ENCODE data around the gene PLA2G4E.

PLA2G4E gene

GRCh38 chr15:41975669-41976068 lies 45.2 kb downstream of the PLA2G4E start:
- no peak for DNase-seq (ENCODE audit: low spot score)

DNA sequence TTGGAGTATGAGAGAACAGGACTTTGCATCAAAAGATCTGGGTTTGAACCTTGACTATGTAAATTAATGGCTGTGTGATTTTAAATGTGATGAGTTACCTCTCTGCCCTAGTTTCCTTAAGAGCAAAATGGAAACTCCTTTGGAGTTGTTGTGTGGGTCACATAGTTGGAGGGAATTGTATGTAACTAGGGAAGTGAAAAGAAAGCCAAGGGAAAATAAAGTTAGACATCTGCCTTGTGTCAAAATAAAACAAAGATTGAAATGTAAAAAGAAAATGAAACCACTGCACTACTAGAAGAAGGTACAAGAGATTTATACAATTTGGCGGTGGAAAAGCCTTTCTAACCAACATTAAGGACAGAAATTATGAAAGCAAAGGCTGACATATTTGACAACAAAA lies 46.8 kb downstream of the PLA2G4E start:
- no peak for DNase-seq (ENCODE audit: low spot score)

DNA sequence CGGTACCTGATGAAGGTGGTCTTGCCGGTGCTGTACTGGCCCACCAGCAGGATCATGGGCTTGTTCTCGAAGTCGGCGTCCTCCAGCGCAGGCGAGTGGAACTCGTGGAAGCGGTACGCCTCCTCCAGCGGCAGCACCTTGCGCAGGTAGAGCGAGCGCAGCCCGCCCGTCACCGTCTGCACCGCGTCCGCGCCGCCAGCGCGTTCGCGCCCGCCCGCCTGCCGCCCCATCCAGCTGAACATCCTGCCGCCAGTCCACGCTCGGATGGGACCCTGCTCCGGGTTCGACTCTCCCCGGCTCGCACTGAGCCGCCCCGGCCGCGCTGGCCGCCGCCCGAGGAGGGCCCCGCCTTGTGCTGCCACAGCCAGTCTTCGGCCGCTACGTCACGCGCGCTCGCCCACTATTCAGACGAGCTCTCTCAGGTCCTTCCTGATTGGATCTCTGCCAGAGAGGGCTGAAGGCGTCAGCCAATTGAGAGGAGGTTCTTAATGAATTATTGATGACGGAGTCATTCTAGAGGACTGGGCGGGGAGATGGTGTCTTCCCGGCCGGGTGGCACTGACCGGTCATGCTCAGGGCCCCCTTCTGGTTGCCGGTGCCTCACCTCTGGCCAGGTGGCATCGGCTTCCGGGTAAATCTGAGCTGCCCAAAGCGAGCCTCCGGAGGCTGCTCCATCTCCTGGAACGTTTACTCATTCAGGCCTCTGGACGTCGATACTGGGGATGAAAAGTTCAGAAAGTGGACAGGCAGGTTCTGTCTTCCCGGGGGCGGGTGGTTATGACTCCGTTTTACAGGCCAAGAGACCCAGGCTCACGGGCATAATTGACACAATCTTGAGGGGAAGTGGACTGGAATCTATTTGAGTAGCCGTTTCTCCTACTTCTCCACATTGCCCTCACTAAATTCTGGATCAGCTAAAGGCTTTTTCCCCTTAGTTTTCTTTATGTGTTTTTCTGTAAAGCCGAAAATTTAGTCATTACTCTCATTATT lies 48.3 kb downstream of the PLA2G4E start, which contains the start of gene EHD4:
EHD4 (minus strand) TSS at position 305 of the 990 bp plus-strand sequence; CDS start at position 242, 63 bp downstream.
- peak; percentile 95 for DNase-seq (ENCODE audit: low spot score)

DNA sequence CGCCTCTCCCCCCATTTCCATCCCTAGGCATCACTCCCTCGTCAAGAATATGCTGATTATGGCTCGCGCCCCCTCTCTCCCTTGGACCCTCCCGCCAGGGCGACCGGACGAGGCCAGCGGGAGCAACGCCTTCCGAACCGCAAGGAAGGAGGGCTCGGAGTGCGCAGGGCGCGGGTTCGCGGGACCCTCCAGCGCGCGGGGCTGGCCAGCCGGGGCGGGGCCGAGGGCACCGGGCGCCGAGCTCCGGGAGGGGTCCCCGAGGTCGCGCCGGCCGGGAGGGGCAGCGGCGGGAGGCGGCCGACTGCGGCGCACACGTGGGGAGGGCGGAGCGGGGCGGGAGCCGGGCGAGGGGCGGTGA lies 49.0 kb downstream of the PLA2G4E start:
- no peak for DNase-seq (ENCODE audit: low spot score)

- DNase-seq (ENCODE audit: low spot score): peak; percentile 64
These were observed 49.5 kb downstream of the PLA2G4E start for GRCh38 chr15:41971089-41971894.

DNA sequence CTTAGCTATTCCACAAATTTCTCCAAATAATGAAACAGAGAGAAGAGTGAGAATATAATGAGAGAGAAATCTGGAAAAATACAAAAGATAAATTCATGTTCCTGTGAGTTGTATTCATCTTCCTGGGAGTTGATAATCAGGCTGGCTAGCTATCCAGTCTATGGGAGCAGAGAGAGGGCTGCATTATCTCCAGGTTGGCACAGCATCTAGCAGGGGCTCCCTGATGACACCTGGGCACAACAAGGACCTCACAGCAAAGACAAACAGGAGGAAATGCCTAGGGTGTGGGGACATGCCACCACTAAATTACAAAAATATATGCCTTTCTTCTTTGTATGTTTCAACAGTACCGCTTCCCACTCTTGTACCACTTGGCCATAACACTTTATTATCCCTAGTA lies 50.4 kb downstream of the PLA2G4E start:
- DNase-seq (ENCODE audit: low spot score): no peak

- peak; percentile 59 for DNase-seq (ENCODE audit: low spot score)
These were observed 50.9 kb downstream of the PLA2G4E start for GRCh38 chr15:41969851-41970431.

- DNase-seq (ENCODE audit: low spot score): no peak
These were observed 52.1 kb downstream of the PLA2G4E start for GRCh38 chr15:41968701-41969100.

DNA sequence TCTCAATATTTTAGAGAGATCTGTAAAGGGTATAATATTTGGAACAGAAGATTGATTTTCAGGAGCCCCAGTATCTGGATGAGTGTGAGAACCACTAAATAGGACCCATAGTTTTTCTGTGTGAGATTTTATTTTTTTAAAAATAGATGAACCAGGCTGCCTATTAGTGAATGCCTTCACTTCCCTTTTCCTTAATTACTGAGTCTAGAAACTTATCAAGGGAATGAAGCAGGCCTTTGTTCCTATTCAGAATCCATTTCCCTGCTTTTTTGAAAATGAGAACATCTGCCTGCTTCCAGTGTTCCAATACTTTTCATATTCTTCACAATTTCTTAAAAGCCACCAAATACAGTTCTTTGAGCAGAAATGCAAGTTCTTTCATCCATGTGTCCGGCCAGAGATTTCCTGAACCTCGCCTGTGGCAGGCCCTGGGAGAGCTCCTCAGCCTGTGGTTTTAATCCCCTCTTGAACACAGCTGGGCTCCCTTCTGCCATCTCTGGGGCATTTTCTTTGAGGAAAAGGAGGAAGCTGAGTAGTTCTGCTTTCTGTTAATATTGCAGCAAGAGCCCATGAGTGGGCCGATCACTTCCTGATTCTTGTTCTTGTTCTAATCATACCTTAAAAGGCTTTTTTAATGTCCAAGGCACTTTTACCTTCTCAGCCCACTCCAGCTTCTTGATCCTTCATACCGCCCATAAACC lies 53.2 kb downstream of the PLA2G4E start:
- DNase-seq (ENCODE audit: low spot score): no peak

- DNase-seq (ENCODE audit: low spot score): no peak
These were observed 53.8 kb downstream of the PLA2G4E start for GRCh38 chr15:41966920-41967465.

- DNase-seq (ENCODE audit: low spot score): no peak
These were observed 54.4 kb downstream of the PLA2G4E start for GRCh38 chr15:41966414-41966812.

- DNase-seq (ENCODE audit: low spot score): no peak
These were observed 55.1 kb downstream of the PLA2G4E start for GRCh38 chr15:41965441-41966413.

- no peak for DNase-seq (ENCODE audit: low spot score)
These were observed 59.1 kb downstream of the PLA2G4E start for GRCh38 chr15:41961595-41962202.

GRCh38 chr15:41961001-41961518 lies 59.8 kb downstream of the PLA2G4E start:
- DNase-seq (ENCODE audit: low spot score): no peak

GRCh38 chr15:41958002-41958420 lies 62.8 kb downstream of the PLA2G4E start:
- no peak for DNase-seq (ENCODE audit: low spot score)

DNA sequence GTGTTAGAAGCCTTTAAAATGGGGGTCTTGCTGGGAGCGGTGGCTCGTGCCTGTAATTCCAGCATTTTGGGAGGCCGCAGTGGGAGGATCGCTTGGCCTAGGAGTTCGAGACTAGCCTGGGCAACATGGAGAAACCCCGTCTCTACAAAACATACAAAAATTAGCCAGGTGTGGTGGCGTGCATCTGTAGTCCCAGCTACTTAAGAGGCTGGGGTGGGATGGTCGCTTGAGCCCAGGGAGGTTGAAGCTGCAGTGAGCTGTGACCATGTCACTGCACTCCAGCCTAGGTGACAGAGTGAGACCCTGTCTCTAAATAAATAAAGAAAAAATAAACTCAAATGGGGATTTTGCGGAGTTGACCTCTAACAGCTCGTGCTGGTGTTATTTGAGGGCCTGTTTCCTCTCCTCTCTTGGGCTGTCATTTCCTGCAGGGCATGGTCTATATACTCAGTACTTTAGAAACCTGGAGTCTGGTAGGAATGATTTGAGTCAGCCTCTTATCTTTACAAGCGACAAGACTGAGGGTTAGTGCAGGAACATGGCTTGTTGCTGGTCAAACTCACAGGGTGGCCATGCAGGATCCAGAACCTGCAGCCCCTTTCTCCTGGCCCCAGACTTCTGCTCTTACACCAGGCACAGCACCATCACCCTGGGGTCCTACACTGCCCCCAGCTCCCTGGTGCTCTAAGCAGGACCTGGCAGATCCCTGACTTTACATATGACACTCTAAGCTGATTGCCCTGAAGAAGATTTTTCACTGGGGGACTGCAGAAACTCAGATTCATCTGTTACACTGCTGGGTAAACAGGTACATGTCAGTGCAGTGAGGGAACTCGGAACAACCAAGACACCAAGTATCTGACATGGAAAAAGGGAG lies 63.6 kb downstream of the PLA2G4E start:
- DNase-seq (ENCODE audit: low spot score): no peak

DNA sequence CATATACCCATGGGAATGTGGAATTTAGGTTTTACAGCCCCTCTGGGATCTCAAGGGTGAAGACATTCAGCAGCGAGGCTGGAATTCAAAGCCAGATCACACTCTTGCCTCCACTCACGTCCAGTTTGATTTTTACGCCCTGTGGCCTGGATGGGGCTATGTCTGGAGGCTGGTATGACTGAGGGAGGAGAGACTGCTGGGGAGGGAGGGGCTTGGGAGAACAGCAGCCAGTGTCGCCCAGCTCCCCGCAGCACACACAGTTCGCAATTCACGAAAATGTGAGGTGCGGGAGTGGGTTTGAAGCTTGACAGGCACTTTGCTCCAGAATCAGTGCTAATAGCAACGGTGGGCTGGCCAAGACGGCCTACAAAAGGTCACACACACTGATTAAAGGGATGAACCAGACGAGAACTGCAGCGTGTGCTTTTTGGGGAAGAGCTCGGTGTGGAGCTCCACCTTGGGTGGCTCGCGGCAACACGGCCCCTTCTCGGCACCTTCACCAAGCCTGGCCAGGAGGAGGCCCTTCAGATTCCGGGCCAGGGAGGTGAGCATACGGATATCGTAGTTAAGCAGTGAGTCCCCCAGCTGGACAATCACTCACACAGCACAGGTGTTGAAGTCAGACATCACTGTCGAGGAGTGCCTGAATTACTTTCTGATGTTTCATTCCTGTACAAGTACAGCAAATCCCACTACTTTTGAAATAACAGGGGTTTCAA lies 64.9 kb downstream of the PLA2G4E start:
- DNase-seq (ENCODE audit: low spot score): no peak

GRCh38 chr15:41955100-41955499 lies 65.7 kb downstream of the PLA2G4E start:
- DNase-seq (ENCODE audit: low spot score): no peak
